Measurements from ENCODE around the gene GIT2. TPM values are rescaled to one million over a fixed set of nuclear protein-coding genes. Genes with fewer than 3 reads are reported as not detected.
"Not testable (repeated sequence)": the region's sequence is repeated elsewhere in the genome, so short reads cannot be mapped to it uniquely, and the experiment has no call there.

The GIT2 gene
- total and polyA plus RNA-seq, 9 donors, result 37.1 to 63.0 (median 45.9) TPM

DNA sequence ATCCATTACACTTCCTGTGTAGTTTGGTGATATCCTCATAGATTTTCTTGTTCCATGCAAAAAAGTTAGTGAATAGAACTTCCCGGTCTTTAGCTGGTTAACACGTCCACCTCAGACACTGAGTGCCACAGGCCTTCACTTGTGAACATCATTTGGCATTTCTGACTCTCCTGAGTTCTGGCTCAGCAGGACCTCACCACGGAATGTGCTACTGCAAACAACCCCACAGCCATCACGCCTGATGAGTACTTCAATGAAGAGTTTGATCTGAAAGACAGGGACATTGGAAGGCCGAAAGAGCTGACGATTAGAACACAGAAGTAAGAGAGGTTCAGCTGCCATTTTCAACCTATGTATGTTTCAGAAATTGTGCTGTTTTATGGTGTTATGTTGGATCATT lies 32.2 kb upstream of the GIT2 start:
- no peak for DNase-seq
- WGBS (ENCODE audit: insufficient coverage), result 78% methylated on average over 3 of the region's 6 CpGs
- peaks cover 38% of the 10 kb centered on the region for H3K36me3 ChIP-seq (ENCODE audit: control insufficient read depth, insufficient read depth, low read length)

DNA sequence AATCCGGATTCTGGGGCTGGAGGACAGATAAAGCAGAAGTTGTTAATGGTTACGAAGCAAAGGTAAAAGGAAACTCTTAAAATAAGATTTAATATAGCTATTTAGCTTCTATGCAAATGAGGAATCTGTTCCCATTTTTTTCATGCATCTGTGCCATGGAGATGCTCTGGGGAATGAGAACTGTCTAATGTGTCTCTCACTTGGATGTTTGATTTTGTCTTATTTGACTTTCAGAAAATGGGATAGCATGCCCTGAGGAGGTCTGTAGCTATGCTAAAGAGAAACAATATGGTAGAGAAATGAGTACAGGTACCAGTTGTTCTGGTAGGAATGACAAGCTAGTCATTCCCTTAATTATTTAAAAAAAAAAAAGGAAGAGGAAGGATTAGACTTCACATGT lies 27.9 kb upstream of the GIT2 start:
- DNase-seq, result no peak
- H3K36me3 ChIP-seq (ENCODE audit: control insufficient read depth, insufficient read depth, low read length), result peaks cover 44% of the 10 kb centered on the region
- WGBS (ENCODE audit: insufficient coverage), result no CpG with 5 or more reads among the region's 2 CpGs

More for the DNA sequence above, 32.2 kb upstream of the GIT2 start:
- no peak overlapping the region for H3K4me3 ChIP-seq (ENCODE audit: low read length)
- peaks cover 14% of the 10 kb centered on the region for H3K4me1 ChIP-seq (ENCODE audit: control insufficient read depth, insufficient read depth, low read length)
- no peaks in the 10 kb centered on the region for H3K27me3 ChIP-seq (ENCODE audit: control insufficient read depth, insufficient read depth, low read length)
- H3K27ac ChIP-seq (ENCODE audit: low read length), result no peak overlapping the region
- no peaks in the 10 kb centered on the region for H3K9me3 ChIP-seq (replicated peaks; ENCODE audit: control insufficient read depth, low read depth, low read length)

DNA sequence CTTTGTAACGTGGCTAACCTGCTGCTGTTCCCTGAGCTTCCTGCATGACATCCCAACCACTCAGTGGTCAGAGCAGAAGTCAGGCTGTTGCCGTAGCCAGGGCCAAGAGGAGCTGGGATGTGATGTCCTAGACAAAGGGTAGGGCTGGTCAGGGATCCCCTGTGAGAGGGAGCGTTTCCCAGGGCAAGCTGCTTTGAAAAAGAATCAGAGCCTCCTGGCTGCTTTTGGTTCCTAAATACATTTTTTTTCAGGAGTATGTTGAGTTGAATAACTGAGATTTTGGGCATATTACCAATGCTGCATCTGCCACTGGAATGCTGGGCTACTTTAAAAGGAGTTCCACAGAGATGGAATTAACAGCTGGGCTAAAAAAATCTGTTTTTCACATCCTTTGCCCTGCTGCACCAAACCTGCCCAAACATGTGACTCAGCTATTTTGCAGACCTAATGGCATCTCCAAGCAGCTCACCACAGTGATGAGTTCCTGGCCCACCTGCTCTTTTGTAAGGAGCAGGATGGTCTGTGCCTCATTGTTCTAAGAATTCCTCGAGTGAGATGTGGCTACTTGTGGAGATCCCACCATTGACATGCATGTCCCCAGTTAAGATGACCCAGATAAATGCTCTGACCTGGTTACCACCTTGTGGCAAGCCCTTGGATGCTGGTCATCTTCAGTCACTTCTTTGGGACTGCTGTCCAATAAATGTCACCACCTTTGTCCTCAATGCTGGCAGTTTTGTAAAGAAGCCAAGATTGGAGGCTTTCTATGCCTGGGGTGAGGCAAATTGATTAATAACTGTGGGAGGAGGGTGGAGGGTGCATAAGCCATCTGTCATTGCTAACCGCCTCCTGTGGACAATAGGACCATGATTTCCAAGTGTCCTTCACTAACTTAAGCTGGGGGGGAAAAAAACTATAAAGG lies 27.2 kb upstream of the GIT2 start:
- Histone ChIP-seq H3K36me3 (ENCODE audit: control insufficient read depth, insufficient read depth, low read length) (peaks cover 46% of the 10 kb centered on the region), H3K4me1 (ENCODE audit: control insufficient read depth, insufficient read depth, low read length) (peaks cover 41% of the 10 kb centered on the region), H3K27me3 (ENCODE audit: control insufficient read depth, insufficient read depth, low read length) (no peaks in the 10 kb centered on the region), H3K27ac (ENCODE audit: low read length) (peak overlapping the region; percentile 74), H3K4me3 (ENCODE audit: low read length) (no peak overlapping the region), H3K9me3 (replicated peaks; ENCODE audit: control insufficient read depth, low read depth, low read length) (no peaks in the 10 kb centered on the region)
- peak; percentile 94 for DNase-seq
- WGBS (ENCODE audit: insufficient coverage), result 71% methylated on average over 2 of the region's 5 CpGs

More for the DNA sequence above, 27.9 kb upstream of the GIT2 start:
- peak overlapping the region; percentile 74 for H3K27ac ChIP-seq (ENCODE audit: low read length)
- H3K27me3 ChIP-seq (ENCODE audit: control insufficient read depth, insufficient read depth, low read length), result no peaks in the 10 kb centered on the region
- no peaks in the 10 kb centered on the region for H3K9me3 ChIP-seq (replicated peaks; ENCODE audit: control insufficient read depth, low read depth, low read length)
- H3K4me1 ChIP-seq (ENCODE audit: control insufficient read depth, insufficient read depth, low read length), result peaks cover 41% of the 10 kb centered on the region
- H3K4me3 ChIP-seq (ENCODE audit: low read length), result no peak overlapping the region

DNA sequence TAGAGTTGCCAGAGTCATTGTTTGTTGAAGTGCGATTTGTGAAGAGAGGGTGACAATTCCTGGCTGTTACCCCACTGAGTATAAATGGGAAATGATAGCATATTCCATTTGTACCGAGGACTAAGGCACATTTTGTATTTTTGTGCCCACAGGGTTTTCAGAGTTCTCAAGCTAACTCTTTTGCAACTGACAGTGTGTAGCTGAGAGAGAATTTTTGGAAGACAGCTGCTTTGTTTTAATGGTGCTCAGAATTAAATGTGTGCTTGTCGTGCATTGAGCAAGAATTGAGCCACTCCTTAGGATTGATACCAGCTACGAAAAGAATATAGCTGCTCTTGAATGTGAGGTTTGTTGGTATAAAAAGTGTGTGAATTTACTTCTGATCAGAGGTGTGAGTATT lies 24.8 kb upstream of the GIT2 start:
- 83% methylated on average over 3 of the region's 4 CpGs for WGBS (ENCODE audit: insufficient coverage)

DNA sequence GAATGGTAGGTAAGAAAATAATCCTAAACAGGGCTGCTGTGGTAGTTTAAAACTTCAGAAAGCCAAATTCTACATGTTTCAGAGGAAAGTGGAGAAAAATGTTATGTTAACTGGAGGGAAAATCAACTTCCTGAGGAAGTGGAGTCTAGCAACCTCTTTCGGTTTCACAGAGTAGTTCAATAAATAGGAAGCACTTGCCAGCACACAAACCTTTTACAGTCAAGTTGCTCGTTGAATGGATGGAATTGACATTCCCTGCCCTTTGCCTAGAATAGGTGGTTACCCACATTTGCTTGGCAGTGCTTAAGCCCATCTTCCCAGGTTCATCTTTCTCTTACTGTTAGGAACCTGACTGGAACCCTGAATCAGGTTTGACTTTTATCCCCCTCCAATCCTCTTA lies 19.0 kb upstream of the GIT2 start:
- no peak for DNase-seq
- H3K27ac ChIP-seq (ENCODE audit: low read length), result no peak overlapping the region
- H3K4me1 ChIP-seq (ENCODE audit: control insufficient read depth, insufficient read depth, low read length), result peaks cover 5% of the 10 kb centered on the region
- WGBS (ENCODE audit: insufficient coverage), result no CpG with 5 or more reads among the region's 2 CpGs
- no peak overlapping the region for H3K4me3 ChIP-seq (ENCODE audit: low read length)
- no peaks in the 10 kb centered on the region for H3K27me3 ChIP-seq (ENCODE audit: control insufficient read depth, insufficient read depth, low read length)
- H3K36me3 ChIP-seq (ENCODE audit: control insufficient read depth, insufficient read depth, low read length), result peaks cover 61% of the 10 kb centered on the region
- no peaks in the 10 kb centered on the region for H3K9me3 ChIP-seq (replicated peaks; ENCODE audit: control insufficient read depth, low read depth, low read length)

More for the DNA sequence above, 24.8 kb upstream of the GIT2 start:
- Histone ChIP-seq H3K27ac (ENCODE audit: low read length) (no peak overlapping the region), H3K4me1 (ENCODE audit: control insufficient read depth, insufficient read depth, low read length) (peaks cover 41% of the 10 kb centered on the region), H3K9me3 (replicated peaks; ENCODE audit: control insufficient read depth, low read depth, low read length) (no peaks in the 10 kb centered on the region), H3K27me3 (ENCODE audit: control insufficient read depth, insufficient read depth, low read length) (no peaks in the 10 kb centered on the region), H3K4me3 (ENCODE audit: low read length) (no peak overlapping the region), H3K36me3 (ENCODE audit: control insufficient read depth, insufficient read depth, low read length) (peaks cover 47% of the 10 kb centered on the region)
- no peak for DNase-seq

DNA sequence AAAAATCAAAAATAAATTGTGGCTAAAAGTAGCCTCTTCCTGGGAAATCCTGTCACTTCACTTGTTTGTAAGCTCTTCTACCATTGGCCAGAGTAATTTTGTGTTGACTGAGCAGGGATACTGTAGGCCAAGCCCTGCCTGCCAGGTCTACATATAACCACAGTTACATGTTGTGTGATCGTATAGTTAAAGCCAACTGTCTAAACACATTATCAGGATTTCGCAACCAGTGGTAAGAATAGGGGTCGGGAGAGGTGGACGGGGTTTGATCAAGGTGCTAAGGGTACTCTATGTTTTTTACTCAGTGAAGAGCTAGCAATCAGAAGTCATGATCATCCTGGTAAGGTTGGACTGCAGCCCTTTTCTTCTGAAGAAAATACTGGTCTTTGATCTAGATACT lies 16.5 kb upstream of the GIT2 start:
- no peak overlapping the region for H3K4me3 ChIP-seq (ENCODE audit: low read length)
- H3K9me3 ChIP-seq (replicated peaks; ENCODE audit: control insufficient read depth, low read depth, low read length), result no peaks in the 10 kb centered on the region
- no peak for DNase-seq
- H3K4me1 ChIP-seq (ENCODE audit: control insufficient read depth, insufficient read depth, low read length), result no peaks in the 10 kb centered on the region
- H3K27ac ChIP-seq (ENCODE audit: low read length), result no peak overlapping the region
- 67% methylated on average over 2 of the region's 4 CpGs for WGBS (ENCODE audit: insufficient coverage)
- no peaks in the 10 kb centered on the region for H3K27me3 ChIP-seq (ENCODE audit: control insufficient read depth, insufficient read depth, low read length)
- peaks cover 47% of the 10 kb centered on the region for H3K36me3 ChIP-seq (ENCODE audit: control insufficient read depth, insufficient read depth, low read length)

DNA sequence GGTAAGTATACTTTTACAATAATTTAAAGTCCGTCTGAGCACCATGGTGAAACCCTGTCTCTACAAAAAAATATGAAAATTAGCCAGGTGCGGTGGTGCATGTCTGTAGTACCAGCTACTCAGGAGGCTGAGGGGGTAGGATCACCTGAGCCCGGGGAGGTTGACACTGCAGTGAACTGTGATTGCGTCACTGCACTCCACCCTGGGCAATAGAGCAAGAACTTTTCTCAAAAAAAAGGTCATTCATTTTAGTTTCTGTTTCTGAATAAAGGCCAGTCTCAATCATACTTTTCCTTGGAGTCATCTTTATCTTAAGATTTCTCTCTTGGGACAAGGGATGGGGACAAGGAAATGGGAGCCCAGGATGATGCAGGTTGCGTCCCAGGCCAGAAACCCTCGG lies 16.0 kb upstream of the GIT2 start:
- no peak overlapping the region for H3K27ac ChIP-seq (ENCODE audit: low read length)
- H3K9me3 ChIP-seq (replicated peaks; ENCODE audit: control insufficient read depth, low read depth, low read length), result no peaks in the 10 kb centered on the region
- DNase-seq, result no peak
- no peaks in the 10 kb centered on the region for H3K27me3 ChIP-seq (ENCODE audit: control insufficient read depth, insufficient read depth, low read length)
- H3K4me3 ChIP-seq (ENCODE audit: low read length), result no peak overlapping the region
- H3K4me1 ChIP-seq (ENCODE audit: control insufficient read depth, insufficient read depth, low read length), result no peaks in the 10 kb centered on the region
- peaks cover 47% of the 10 kb centered on the region for H3K36me3 ChIP-seq (ENCODE audit: control insufficient read depth, insufficient read depth, low read length)
- WGBS (ENCODE audit: insufficient coverage), result 90% methylated on average over 3 of the region's 6 CpGs

DNA sequence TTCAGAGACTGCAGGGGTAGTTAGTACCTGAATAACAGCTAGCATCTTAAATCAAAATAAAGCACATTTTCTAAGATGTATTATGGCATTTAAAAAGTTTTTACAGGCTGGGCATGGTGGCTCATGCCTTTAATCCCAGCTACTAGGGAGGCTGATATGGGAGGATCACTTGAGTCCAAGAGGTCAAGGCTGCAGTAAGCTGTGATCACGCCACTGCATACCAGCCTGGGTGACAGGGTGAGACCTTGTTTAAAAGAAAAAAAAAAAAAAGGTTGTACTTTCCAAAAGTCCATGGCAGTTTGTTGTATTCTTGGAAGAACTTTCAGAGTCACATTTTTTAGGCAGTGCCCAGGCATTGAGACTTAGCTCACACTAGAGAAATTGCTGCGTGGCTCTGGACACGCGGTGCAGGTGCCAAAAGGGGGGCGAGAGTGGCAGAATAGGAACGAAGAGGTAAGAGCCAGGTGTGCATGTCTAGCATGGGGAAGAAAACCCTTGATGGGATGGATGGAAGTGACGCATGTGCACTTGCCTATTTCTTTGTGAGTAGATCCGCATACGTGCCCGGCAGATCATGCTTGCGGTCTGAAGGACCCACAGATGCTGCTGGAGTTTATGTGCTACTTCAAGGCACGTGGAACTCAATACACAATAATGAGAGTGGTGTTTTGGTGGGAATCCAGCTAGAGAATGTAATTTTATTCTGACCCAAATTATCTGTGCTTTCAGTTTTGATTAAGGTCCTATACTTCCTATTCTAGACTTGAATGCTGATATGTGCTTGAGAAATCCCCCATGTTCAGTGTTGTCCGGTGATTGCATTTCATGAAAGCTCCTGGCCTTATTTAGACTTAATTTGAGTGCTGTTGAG lies 14.9 kb upstream of the GIT2 start:
- Histone ChIP-seq H3K27me3 (ENCODE audit: control insufficient read depth, insufficient read depth, low read length) (no peaks in the 10 kb centered on the region), H3K9me3 (replicated peaks; ENCODE audit: control insufficient read depth, low read depth, low read length) (no peaks in the 10 kb centered on the region), H3K27ac (ENCODE audit: low read length) (no peak overlapping the region), H3K4me1 (ENCODE audit: control insufficient read depth, insufficient read depth, low read length) (no peaks in the 10 kb centered on the region), H3K36me3 (ENCODE audit: control insufficient read depth, insufficient read depth, low read length) (peaks cover 38% of the 10 kb centered on the region), H3K4me3 (ENCODE audit: low read length) (no peak overlapping the region)
- WGBS (ENCODE audit: insufficient coverage), result 93% methylated on average over 12 of the region's 13 CpGs
- DNase-seq, result no peak

DNA sequence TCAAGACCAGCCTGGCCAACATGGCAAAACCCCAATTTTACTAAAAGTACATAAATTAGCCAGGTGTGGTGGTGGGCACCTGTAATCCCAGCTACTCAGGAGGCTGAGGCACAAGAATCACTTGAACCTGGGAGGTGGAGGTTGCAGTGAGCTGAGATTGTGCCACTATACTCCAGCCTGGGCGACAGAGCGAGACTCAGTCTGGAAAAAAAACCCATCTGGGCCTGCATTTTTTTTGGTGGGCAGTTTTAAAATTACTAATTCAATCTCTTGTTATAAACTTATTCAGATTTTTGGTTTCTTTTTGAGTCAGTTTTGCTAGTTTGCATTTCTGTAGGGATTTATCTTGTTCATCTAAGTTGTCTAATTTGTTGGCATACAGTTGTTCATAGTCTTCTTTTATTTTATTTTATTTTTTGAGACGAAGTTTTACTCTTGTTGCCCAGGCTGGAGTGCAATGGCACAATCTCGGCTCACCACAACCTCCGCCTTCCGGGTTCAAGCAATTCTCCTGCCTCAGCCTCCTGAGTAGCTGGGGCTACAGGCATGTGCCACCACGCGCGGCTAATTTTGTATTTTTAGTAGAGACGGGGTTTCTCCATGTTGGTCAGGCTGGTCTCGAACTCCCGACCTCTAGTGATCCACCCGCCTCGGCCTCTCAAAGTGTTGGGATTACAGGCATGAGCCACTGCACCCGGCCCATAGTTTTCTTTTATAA lies 12.7 kb upstream of the GIT2 start:
- H3K36me3 ChIP-seq (ENCODE audit: control insufficient read depth, insufficient read depth, low read length), result peaks cover 24% of the 10 kb centered on the region
- DNase-seq; H3K27ac ChIP-seq (ENCODE audit: low read length); H3K4me3 ChIP-seq (ENCODE audit: low read length); H3K27me3 ChIP-seq (ENCODE audit: control insufficient read depth, insufficient read depth, low read length); H3K4me1 ChIP-seq (ENCODE audit: control insufficient read depth, insufficient read depth, low read length); H3K9me3 ChIP-seq (replicated peaks; ENCODE audit: control insufficient read depth, low read depth, low read length): not testable (repeated sequence)
- 93% methylated on average over 3 of the region's 15 CpGs for WGBS (ENCODE audit: insufficient coverage)

DNA sequence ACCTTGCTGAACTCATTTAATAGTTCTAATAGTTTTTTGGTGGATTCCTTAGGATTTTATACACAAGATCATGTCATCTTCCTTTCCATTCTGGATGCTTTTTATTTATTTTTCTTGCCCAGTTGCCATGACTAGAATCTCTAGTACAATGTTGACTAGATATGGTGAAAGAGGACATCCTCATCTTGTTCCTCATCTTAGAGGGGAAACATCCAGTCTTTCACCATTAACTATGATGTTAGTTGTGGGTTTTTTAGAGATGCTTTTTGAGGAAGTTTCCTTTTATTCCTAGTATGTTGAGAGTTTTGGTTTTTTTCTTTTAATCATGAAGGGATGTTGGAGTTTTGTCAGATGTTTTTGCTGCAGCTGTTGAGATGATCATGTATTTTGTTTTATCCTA lies 11.7 kb upstream of the GIT2 start:
- Histone ChIP-seq H3K4me1 (ENCODE audit: control insufficient read depth, insufficient read depth, low read length) (no peaks in the 10 kb centered on the region), H3K4me3 (ENCODE audit: low read length) (no peak overlapping the region), H3K27ac (ENCODE audit: low read length) (no peak overlapping the region), H3K36me3 (ENCODE audit: control insufficient read depth, insufficient read depth, low read length) (peaks cover 23% of the 10 kb centered on the region), H3K9me3 (replicated peaks; ENCODE audit: control insufficient read depth, low read depth, low read length) (no peaks in the 10 kb centered on the region), H3K27me3 (ENCODE audit: control insufficient read depth, insufficient read depth, low read length) (no peaks in the 10 kb centered on the region)
- no peak for DNase-seq
